Measurements from ENCODE around the gene STYX.
A peak's percentile ranks its signal among the peaks of the same experiment; 100 is the strongest.
"Not testable (repeated sequence)": the region's sequence is repeated elsewhere in the genome, so short reads cannot be mapped to it uniquely, and the experiment has no call there.

STYX gene

DNA sequence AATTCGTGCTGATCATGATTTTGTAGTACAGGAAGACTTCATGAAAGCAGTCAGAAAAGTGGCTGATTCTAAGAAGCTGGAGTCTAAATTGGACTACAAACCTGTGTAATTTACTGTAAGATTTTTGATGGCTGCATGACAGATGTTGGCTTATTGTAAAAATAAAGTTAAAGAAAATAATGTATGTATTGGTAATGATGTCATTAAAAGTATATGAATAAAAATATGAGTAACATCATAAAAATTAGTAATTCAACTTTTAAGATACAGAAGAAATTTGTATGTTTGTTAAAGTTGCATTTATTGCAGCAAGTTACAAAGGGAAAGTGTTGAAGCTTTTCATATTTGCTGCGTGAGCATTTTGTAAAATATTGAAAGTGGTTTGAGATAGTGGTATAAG, 2.5 kb upstream of the STYX start:
- not testable (repeated sequence) for DNase-seq

DNA sequence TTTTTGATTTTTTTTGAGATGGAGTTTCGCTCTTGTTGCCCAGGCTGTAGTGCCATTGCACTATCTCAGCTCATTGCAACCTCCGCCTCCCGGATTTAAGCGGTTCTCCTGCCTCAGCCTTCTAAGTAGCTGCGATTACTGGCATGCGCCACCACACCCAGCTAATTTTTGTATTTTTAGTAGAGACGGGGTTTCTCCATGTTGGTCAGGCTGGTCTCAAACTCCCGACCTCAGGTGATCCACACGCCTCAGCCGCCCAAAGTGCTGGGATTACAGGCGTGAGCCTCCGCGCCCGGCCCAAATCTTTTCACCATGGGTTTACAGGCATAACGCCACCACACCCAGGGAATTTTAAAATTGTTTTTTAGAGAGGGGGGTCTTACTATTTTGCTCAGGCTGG, 931 bp upstream of the STYX start:
- DNase-seq: not testable (repeated sequence)

DNA sequence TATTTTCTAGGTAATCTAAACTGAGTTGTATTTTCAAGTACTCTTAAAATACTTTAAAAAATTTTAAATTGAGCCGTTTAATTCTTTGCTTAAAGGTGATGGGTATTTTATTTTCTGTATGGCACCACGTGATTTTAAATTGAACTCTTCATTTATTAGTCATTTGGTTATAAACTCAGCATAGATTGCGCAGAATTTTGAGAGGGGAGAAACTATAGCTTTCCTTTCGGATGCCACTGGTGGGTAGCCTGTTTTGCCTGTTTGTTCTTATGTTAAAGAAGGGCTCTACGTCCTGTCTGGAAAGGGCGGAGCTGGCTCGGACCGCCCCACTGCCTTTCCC, 411 bp upstream of the STYX start:
- DNase-seq: no peak

DNA sequence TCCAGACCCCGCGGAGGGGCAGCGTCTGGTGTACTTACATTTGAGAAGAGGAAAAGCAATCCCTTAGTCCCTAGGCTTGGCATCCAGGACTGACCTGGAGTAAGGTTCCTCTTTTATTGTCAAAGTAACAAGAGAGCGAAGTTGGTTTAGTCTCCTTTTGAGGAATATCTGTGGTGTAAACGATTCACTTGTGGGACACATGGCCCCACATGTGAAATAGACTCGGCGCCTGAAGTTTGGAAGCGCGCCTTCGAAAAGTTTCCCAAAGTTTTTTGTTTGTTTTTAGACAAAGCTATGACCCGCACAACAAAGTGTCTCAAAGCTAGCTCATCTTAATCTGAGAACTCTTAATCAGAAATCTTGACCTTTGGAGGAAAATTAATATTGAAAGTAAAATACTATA, 744 bp downstream of the STYX start:
- DNase-seq: peak in 3 of 4 experiments; percentile 40 to 61 (median 58)

DNA sequence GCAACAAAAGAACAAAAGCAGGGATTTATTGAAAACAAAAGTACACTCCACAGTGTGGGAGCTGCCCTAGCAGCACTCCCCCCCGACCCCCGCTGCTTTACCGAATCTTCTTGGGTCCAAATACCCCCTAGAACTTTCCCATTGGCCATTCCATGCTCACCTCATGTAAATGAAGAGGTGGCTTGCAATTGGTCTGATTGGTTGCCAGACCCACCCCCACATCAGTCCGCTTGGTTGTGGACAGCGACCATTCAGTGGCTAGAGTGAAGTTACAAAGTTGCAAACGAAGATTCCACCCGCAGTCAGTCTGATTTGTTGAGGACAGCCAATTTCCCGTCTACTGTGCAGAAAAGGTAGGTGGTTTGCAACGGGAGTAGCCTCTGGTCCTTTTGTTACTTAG, 3.9 kb downstream of the STYX start:
- no peak for DNase-seq

DNA sequence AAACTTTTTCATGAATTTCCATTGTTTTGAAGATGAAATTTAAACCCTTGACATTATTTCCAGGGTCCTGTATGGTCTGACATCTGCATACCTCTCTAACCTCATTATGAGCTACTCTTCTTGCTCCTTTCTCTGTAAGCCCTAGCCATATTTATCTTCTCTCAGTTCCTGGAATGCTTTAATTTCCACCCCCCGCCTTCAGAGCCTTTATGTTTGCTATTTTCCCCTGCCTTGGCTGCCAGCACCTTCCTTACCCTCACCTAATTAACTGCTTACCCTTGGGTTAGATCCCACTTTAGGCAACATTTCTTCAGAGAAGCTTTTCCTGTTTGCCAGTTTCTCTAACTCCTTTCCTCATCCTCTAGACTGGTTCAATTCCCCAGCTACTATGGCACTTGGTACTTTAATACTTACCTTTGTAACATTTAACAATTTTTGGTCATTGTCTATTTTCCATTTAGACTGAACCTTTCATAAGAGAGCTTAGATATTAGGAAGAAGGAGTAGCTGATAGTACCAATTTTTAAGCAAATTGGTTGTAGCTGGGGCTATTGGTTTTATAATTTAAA, 6.0 kb downstream of the STYX start:
- no peak for DNase-seq

DNA sequence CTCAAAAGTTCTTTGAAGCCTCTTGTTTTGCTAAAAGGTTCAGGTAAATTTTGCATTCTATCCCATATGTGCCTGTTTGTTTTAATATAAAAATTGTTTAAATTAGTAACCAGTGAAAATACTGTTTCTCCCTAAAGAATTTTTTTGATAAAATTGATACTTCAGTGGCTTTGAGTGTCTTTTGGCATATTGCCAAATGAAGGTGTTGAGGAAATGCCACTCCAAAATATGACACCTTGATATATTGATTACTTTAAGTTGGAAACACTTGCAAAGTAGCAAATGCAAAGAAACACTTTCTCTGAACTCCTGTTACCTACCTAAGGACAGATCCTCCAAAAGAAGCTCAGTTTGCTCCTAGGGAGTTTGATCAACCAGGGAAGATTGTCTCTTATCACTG, 8.4 kb downstream of the STYX start:
- no peak for DNase-seq

DNA sequence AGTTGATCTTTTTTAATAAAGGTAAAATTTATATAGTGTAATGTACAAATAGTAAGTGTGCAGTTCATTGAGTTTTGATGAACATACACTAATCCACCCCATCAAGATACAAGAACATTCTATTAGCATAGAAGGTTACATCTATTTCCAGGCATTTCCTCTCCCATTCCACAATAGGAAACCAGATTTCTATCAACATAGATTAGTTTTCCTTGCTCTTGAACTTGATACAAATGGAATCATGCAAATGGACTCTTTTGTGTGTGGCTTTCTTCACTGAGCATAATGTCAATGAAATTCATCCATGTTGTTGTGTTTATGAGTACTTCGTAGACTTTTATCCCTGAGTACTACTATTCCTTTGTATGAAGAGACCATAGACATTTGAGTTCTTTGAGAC, 10.8 kb downstream of the STYX start:
- DNase-seq: no peak

DNA sequence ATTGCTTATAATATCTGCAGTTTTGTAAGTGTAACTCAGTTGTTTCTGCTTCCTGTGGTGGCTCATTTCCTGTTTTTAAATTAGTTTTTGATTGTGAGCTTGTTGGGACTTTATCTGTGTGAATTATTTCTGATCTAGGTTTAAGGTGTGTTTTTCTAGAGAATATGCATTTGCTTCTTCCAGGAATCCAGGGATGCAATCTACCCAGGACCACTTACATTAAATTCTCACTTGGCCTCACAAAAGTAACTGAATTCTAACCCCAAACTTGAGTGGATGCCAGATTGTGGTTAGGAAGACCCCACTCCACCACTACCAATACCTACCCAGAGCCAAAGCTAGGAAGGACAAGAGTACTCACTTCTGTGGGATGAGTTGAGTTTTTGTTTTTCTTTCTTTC, 11.9 kb downstream of the STYX start:
- DNase-seq: peak in 2 of 4 experiments; percentile 3 to 21

DNA sequence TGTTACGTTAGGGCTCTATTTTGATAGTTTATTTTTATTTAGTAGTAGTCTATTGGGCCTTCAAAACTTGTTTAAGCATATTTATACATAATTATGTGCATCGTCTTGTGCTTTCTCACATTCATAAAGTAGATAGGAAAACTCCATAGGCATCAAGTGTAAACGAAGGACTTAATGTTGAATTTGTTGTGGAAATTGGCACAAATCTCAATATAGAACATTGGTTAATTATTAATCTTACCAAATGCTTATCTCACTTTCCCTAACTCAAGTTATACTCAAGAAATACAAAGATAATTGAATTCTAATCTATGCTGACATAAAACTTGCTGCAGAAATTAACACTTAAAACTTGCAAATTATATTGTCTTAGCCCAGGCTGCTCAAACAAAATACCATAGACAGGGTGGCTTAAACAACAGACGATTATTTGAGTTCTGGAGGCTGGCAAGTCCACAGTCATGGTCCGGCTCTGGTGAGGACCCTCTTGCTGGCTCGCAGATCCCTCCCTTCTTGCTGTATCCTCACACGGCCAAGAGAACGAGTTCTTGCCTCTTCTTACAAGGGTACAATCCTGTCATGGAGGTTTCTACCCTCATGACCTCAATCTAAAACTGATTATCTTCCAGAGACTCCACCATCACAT, 18.8 kb downstream of the STYX start:
- DNase-seq: no peak

DNA sequence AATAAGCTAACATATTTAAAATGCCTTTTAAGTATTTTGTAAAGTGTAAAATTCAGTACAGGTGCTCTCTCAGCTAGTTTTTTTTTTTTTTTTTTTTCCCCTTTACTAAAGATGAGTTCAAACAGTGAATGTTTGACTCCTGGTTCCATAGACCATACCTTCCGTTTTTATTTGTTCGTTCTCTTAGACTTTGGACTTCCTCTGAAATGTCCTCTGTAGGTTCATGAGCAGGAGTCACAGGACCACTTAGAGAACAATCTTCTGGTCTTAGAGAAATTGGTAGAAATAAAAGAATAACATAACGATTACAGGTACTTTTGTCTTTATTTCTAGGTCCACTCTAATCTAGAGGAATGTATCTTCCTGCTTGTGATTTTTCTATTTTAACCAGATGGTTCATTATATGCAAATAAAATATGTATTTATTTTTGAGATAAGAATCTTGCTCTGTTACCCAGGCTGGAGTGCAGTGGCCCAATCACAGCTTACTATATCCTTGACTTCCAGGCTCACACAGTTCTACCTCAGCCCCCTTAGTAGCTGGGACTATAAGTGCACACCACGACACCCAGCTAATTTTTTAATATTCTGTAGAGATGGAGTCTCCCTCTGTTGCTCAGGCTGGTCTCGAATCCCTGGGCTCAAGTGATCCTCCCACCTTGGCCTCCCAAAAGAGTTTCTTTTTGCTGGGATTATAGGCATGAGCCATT, 25.8 kb downstream of the STYX start:
- no peak for DNase-seq

DNA sequence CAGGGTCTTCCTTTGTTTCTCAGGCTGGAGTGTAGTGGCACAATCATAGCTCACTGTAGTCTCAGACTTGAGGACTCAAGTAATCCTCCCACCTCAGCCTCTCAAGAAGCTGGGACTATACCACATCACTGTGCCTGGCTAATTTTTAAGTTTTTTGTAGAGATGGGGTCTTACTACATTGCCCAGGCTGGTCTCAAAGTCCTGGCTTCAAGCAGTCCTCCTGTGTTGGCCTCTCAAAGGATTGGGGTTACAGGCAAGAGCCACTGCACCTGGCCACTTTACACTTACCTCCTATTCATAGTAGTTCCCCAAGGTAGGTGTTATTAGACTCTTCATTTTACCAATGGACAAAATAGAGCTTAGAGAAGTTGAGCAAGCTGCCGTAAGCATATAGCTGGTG, 29.2 kb downstream of the STYX start:
- no peak for DNase-seq

DNA sequence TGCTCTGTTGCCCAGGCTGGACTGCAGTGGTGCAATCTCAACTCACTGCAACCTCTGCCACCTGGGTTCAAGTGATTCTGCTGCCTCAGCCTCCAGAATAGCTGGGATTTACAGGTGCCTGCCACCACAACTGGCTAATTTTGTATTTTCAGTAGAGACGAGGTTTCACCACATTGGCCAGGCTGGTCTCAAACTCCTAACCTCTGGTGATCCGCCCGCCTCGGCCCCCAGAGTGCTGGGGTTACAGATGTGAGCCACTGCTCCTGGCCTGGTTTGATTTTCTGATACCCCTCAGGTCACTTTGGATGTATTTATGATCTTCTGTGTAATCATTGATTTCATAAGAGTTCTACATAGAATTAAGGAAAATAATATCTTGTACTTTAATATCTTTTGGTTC, 33.0 kb downstream of the STYX start:
- not testable (repeated sequence) for DNase-seq

DNA sequence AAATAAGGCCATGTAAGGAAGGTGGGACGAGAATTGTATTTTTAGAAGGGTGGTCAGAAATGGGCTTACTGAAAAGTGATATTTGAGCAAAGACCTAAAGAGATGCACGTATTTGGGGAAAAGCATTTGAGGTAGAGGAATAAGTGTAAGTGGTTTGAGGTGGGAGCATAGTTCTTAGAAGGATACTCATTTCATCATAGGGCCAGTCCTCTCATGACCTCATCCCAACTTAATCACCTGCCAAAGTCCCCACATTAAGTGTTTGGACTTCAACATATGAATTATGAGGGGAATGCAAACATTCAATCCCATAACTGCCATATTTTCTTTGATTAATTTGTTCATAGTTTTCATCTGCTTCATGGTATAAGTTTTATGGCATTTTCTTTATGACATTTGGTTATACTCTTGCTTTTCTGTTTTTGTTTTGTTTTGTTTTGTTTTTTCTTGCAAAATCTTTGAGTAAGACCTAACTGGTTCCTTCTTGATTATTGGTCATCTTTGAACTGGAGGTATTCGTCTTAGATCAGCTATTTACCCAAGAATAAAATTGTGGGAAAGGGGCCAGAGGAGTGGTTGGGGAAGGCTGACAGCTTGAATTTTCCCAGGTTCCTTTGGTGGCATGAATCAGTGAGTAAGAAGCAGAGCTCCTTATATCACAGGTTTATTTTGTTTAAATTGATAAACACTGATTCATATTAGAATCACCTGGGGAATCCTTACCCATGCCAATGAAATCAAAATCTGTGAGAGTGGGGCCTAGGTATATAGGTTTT, 37.3 kb downstream of the STYX start:
- DNase-seq: no peak

DNA sequence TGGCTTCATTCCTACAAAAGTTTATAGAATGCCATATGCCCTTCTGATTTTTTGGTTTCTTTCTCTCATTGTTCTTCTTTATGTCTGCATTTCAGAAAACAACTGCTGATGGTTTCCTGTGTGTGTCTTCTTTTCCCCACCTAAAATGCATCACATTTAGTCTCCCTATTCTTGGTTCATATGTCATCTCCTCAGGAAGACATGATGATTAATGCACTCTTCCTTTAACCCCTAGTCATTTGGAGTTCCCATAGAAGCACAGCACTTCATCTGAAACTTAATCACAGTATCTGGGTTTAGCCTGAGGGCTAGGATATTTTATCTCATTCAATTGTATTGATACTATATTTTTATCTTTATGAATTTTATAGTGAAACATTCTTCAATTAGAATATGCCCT, 39.9 kb downstream of the STYX start:
- DNase-seq: no peak

DNA sequence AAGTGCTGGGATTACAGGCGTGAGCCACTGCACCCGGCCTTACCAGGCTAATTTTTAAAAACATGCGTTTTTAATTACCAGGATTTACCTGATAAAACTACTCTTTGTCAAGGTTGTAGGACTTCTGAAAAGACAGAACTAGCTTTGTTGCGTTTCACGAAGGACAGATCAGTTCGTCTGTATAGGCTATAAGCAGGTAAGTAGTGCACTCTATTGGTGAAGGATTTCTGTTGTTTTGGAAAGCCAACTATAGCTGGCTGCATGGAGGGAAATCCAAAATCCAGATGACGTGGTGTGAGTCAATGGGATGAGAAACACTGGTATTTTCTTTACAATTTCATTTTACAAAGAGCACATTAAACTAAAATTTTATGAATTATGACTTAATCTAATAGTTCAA, 46.9 kb downstream of the STYX start:
- no peak for DNase-seq

DNA sequence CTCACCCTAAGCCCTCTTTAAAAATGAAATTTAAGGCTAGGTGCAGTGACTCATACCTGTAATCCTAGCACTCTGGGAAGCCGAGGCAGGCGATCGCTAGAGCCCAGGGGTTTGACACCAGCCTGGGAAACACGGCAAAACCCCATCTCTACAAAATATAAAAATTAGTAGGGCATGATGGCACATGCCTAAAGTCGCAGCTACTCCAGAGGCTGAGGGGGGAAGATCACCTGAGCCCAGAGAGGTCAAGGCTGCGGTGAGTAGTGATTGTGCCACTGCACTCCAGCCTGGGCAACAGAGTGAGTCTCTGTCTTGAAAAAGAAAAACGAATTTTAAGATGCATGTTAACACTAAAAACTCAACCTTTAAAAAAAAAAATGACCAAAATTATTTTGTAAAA, 48.7 kb downstream of the STYX start:
- no peak for DNase-seq

DNA sequence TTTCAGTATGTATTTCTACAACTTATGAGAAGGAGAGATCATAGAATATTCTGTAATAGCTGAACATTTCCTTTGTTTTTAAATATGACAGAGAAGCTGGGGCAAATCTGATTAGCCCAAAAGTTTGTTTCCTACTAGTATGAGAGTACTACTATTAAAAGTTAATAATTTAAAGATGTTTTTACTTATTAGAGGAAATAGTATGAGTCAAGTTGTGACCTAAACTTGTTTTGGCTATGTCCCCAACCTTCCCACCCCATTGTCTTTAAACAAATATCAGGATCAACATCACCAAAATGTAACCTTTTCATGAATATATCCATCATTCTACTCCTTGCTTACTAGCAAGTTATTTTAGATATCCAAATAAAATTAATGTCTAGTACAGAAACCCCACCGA, 50.9 kb downstream of the STYX start:
- no peak for DNase-seq

DNA sequence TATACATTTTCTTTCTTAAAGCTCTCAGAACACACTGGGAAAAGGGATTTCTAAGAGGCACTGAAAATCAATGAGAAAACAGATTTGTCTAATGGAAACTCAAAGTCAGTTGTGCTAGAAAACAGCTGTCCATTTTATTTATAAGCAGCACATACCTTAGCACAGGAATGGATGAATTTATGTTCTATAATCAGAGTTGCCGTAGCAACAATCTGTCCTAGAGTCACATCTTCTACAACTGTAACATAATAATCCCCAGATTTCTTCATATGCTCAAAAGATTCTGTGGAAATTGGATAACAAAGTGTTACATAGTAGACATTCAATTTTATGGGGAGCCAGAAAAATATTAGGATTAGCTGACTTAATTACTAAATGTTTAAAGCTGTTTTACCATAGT, 51.7 kb downstream of the STYX start:
- DNase-seq: no peak

DNA sequence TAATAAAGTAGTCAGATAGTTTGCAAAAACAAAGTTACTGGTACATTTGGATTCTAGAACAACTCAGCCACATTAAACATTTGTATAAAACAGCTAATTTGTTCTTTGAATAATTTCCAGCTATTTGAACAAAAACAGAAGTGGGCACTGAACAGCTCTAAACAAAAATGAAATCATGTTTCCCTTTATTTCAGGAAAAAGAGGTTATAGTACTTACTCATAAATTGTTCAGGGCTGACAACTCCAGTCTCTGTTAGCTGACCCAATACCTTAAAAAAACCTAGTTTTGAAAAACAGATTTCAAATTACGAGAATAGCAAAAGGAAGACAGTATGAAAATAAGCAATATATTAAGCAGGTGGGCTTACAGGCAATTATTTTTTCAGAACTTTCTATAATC, 53.2 kb downstream of the STYX start:
- DNase-seq: peak in 3 of 4 experiments; percentile 1 to 55 (median 41)

DNA sequence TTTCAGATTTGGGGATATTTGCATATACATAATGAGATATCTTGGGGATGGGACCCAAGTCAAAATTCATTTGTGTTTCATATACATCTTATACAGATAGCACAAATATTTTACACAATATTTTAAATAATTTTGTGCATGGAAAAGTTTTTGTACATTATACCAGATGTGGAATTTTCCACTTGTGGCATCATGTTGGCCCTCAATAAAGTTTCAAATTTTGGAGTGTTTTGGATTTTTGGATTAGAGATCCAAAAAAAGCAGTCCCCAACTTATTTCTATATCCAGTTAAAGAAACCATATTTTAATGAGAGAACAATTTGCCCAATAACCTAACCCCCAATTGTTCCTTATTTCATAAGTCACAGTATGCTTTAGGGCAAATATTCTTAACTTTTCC, 56.9 kb downstream of the STYX start:
- no peak for DNase-seq

DNA sequence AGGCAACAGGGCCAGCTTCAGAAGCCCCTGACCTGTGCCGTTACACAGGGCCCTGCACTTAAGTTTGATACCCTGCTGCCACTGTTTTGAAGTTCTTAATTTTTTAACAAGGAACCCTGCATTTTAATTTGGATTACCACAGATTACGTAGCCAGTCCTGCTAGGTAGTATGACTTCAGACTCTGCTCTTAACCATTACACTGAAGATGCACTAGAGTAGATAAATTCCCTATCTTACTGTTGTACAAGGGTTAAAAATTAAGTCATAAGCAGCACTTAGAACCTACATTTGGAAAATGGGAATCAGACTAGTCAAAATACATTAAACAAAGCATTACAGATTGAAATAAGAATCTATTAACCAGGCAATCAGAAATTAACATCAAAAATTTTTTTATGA, 59.2 kb downstream of the STYX start:
- DNase-seq: no peak

DNA sequence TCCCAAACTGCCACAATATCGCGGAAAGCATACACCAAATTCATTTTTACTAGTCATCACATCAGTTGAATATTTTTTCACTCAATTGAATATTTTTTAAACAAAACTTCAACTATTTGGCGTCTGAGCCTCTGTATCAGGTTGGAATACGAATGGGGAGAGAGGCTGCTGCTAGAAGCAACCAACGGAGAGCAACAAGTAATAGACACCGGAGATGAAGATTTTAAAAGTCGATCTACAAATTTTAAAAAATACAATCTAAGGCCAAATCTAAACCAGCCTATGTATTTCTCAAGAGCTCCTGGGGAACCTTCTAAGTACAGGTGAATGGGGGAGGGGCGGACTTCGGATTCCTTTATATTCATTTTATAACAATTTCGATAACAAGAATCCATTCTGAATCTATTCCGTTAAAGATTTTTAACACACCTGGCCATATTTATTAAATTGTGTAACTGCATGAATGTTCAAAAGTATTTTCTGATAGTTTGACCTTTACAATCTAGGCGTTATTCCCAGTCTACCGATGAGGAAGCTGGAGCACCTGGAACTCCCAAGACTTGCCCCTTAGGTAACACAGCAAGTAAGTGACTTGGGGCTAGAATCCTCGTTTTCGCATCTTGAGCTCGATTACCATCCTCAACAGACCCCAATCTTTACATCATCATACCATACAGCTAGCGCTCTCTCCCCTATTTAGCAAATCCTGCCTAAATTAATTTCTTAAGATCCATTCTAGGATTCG, 60.2 kb downstream of the STYX start:
- DNase-seq: no peak
